SJSA1 (cell line): ENCODE data around the gene NHEJ1. TPM values are rescaled to one million over a fixed set of nuclear protein-coding genes. Genes with fewer than 3 reads are reported as not detected.
A peak's percentile ranks its signal among the peaks of the same experiment; 100 is the strongest.

Experiments
- DNase-seq, 2 experiments: peaks; one replicate each; pipeline ENCODE4 v3.0.0-alpha.2; 2015 to 2020; ENCODE audit warnings: low spot score in 2 of 2, low read depth in 1 of 2
- H3K27ac ChIP-seq: fragments of 250-450 bp; sonication (Bioruptor Pico); 2 replicates; pipeline ENCODE4 v1.5.1; 2020; ENCODE audit warnings: mild to moderate bottlenecking, moderate library complexity
- H3K27me3 ChIP-seq: fragments of 250-450 bp; sonication (Bioruptor Pico); replicated peaks from 2 replicates; pipeline ENCODE4 v1.5.1; 2020; ENCODE audit warnings: mild to moderate bottlenecking, moderate library complexity
- H3K36me3 ChIP-seq: fragments of 250-450 bp; sonication (Bioruptor Pico); 2 replicates; pipeline ENCODE4 v1.5.1; 2020; ENCODE audit warnings: mild to moderate bottlenecking
- H3K4me1 ChIP-seq: fragments of 250-450 bp; sonication (Bioruptor Pico); replicated peaks from 2 replicates; pipeline ENCODE4 v1.6.1; 2021; ENCODE audit warnings: mild to moderate bottlenecking
- H3K4me3 ChIP-seq: fragments of 250-450 bp; sonication (Bioruptor Pico); 2 replicates; pipeline ENCODE4 v1.5.1; 2020; ENCODE audit warnings: mild to moderate bottlenecking
- H3K9me3 ChIP-seq: fragments of 250-450 bp; sonication (Bioruptor Pico); replicated peaks from 2 replicates; pipeline ENCODE4 v1.5.1; 2020; ENCODE audit warnings: mild to moderate bottlenecking
- total RNA-seq: library from RNA; depleted of rRNA; stranded (reverse); fragments of >200 nt; shearing (Covaris generic); gene quantifications from 2 replicates; pipeline ENCODE4 v1.2.3, GENCODE V29; 2014

Gene NHEJ1
- total RNA-seq, 1 experiment from 2014 or later = 15.4 TPM

DNA sequence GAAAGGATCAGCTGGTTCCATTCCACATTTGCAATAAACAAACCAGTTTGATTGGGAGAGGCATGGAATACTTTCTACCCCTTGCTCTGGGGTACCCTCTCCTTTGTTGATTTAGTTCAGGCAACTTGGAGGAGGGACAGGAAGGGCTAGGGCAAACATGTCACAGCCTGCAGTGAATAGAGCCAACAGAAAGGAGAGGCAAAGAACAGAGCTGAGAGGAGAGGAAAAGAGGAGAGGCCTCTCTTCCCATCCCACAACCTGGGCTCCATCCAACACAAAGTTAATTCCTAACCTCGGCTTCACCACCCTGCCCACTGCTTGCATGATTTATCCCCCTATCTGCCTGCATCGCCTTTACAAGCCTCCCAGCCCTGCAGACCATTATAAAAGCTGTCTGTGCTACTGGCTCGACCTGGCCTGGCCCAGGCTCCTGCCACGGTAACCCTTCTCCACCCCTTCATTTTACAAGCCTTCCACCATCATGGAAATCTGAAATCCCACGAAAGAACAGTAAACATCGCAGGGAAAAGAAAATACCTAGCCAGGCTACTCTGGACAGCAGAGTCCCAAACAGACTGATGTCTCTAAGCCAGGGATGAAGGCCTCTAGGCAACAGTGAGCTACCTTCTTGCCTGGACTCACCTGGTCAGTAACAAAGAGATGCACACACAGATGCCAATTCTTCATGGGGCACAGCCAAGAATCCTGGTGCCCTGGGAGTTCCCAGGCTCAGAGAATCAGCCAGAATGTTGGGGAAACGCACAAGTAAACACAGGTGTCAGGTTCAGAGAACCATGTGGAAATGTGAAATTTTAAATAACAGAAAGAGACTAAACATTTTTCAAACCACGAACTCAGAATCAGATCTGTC, 43.6 kb downstream of the NHEJ1 start:
- H3K9me3 ChIP-seq = no peaks in the 10 kb centered on the region
- no peak overlapping the region for H3K27ac ChIP-seq
- no peaks in the 10 kb centered on the region for H3K27me3 ChIP-seq
- no peaks in the 10 kb centered on the region; the same call in 1 of the 2 replicates for H3K36me3 ChIP-seq
- H3K4me3 ChIP-seq = no peak overlapping the region
- DNase-seq = no peak
- no peaks in the 10 kb centered on the region for H3K4me1 ChIP-seq

GRCh38 chr2:219112651-219113338, 47.8 kb downstream of the NHEJ1 start:
- H3K9me3 ChIP-seq = no peaks in the 10 kb centered on the region
- no peak for DNase-seq
- H3K36me3 ChIP-seq = no peaks in the 10 kb centered on the region; the same call in 1 of the 2 replicates
- no peaks in the 10 kb centered on the region for H3K27me3 ChIP-seq
- no peaks in the 10 kb centered on the region for H3K4me1 ChIP-seq
- no peak overlapping the region for H3K4me3 ChIP-seq
- no peak overlapping the region for H3K27ac ChIP-seq

GRCh38 chr2:219112062-219112406, 48.6 kb downstream of the NHEJ1 start:
- Histone ChIP-seq H3K27me3 (no peaks in the 10 kb centered on the region), H3K9me3 (no peaks in the 10 kb centered on the region), H3K27ac (no peak overlapping the region), H3K36me3 (no peaks in the 10 kb centered on the region; the same call in 1 of the 2 replicates), H3K4me3 (no peak overlapping the region), H3K4me1 (no peaks in the 10 kb centered on the region)
- DNase-seq = no peak

DNA sequence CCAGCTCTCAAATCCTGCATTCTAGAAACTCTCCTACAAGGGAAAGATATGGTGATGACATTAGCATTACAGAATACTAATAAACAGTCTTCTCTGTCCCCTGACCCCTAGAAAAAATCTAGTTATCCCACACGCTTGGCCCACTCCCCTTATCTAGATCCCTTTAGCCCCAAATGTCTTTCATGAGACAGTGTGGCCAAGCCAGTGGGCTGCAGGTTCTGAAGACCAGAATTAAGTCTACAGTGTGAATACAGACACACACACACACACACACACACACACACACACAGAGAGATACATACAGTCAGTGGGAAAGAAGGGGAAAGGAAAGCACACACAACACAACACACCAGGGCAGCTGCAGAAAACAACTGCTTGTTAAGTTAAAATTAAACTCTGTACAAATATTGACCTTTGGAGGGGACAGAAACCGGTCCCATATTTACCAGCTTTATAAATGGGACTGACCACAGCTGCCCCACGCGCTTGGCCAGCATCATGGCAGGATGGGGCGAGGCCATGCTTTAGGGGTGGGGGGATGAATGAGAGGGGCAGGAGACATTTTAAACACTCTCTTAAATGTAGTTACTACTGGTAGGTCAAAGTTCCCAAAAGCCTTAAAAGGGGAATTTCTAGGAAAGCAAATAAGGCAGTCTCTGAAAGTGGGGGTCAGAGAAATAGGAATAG, 49.1 kb downstream of the NHEJ1 start:
- no peak overlapping the region for H3K4me3 ChIP-seq
- no peaks in the 10 kb centered on the region; the same call in 1 of the 2 replicates for H3K36me3 ChIP-seq
- H3K4me1 ChIP-seq = no peaks in the 10 kb centered on the region
- no peak overlapping the region for H3K27ac ChIP-seq
- no peaks in the 10 kb centered on the region for H3K27me3 ChIP-seq
- H3K9me3 ChIP-seq = no peaks in the 10 kb centered on the region
- no peak for DNase-seq

DNA sequence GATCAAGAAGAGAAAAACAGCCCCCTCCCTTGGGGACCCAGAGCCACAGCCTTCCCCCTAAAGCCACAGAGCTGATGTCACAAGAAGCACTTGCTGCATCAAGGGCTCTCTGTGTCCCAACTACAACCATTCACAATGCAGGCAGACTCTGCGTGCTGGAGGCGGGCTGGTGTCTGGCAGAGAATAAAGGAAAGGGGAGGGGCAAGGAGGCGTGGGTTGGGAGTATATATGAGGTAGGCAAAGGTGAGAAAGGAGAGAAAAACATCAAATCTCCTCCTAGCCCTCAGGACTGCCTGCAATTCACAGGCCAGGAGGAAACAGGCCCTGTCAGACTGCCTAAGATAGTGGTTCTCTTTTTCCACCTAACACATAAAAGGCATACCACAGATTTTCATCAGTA, 51.1 kb downstream of the NHEJ1 start:
- no peak overlapping the region for H3K4me3 ChIP-seq
- no peaks in the 10 kb centered on the region; the same call in 1 of the 2 replicates for H3K27me3 ChIP-seq
- no peak overlapping the region for H3K27ac ChIP-seq
- no peak for DNase-seq
- H3K36me3 ChIP-seq = no peaks in the 10 kb centered on the region; the same call in 1 of the 2 replicates
- no peaks in the 10 kb centered on the region for H3K9me3 ChIP-seq
- H3K4me1 ChIP-seq = no peaks in the 10 kb centered on the region

GRCh38 chr2:219107758-219108157, 52.9 kb downstream of the NHEJ1 start:
- Histone ChIP-seq H3K4me3 (no peak overlapping the region), H3K27ac (no peak overlapping the region), H3K27me3 (no peaks in the 10 kb centered on the region; the same call in 1 of the 2 replicates), H3K36me3 (no peaks in the 10 kb centered on the region; the same call in 1 of the 2 replicates), H3K9me3 (no peaks in the 10 kb centered on the region), H3K4me1 (no peaks in the 10 kb centered on the region)
- no peak for DNase-seq

- Histone ChIP-seq H3K4me3 (no peak overlapping the region), H3K4me1 (no peaks in the 10 kb centered on the region), H3K27ac (no peak overlapping the region), H3K9me3 (no peaks in the 10 kb centered on the region), H3K27me3 (no peaks in the 10 kb centered on the region; the same call in 1 of the 2 replicates), H3K36me3 (no peaks in the 10 kb centered on the region)
- DNase-seq = no peak
These were observed 54.4 kb downstream of the NHEJ1 start for GRCh38 chr2:219106251-219106650.

DNA sequence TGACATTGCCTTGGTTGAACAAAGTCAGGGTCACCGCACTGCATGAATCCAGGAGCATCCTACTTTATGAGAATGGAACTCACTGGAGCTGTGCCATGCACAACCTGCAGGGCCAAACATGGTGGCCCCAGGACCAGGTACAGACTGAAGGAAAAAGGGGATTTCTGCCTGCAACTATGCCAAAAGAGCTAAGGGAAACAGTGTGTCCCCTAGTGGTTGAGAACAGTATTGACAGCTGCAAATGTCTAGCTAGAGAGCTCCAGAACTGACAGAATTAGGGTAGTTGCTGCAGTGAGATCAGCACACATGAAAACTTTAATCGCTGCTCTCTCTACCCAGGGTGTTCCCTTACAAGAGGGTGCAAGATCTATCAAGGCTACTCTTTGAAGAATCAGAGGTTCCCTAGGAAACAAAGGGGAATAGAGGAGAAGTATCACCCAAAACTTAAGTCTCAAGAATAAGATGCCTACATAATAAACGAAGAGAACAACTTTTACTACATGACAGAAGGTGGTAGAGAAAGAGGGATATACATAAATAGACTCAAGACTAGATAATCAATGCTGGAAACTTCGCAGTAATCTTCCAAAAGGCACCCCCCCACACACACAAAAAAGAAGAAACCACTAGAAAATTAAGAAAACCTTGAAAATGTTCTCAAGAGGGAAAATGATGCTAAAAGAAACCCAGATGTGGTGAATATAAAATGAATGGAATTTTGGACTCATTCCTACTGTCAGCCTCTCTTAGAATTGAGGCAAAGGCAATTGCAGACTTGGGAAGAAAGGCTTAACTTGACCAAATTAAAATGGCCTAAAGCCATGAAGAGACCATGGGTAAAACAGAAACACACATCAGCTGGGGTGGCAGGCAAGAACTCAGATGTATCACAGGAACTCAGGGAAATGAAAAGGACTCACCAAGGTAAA, 56.2 kb downstream of the NHEJ1 start:
- Histone ChIP-seq H3K36me3 (no peaks in the 10 kb centered on the region), H3K4me3 (no peak overlapping the region), H3K9me3 (no peaks in the 10 kb centered on the region), H3K4me1 (no peaks in the 10 kb centered on the region), H3K27me3 (no peaks in the 10 kb centered on the region; the same call in 1 of the 2 replicates), H3K27ac (no peak overlapping the region)
- DNase-seq = peak in 1 of 2 experiments; percentile 22

GRCh38 chr2:219099329-219099728, 61.3 kb downstream of the NHEJ1 start:
- Histone ChIP-seq H3K4me3 (no peak overlapping the region), H3K27me3 (no peaks in the 10 kb centered on the region), H3K27ac (no peak overlapping the region), H3K4me1 (no peaks in the 10 kb centered on the region), H3K9me3 (no peaks in the 10 kb centered on the region), H3K36me3 (no peaks in the 10 kb centered on the region)
- no peak for DNase-seq

DNA sequence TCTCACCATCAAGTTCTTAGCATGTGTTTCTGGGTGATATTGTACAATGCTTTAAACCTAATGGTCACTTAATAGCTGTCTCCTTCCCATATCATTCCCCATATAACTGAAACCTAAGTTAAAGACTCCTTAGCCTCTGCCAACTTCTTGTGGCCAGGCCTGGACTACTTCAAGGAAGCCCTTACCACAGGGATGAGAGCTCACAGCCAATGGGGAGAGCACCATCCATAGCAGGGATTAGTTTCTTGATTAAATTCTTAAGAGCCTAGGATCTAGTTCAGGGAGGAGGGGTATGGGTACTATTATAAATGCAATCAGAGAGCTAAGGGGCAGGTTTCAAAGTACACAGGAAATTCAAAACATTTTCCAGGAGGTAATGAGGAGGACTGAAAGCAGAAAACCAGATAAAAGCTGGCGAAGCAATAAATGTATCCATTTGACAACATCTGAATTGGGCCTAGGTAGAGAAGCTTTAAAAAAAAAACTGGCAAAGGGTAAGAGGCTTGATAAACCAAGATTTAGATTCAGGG, 65.1 kb downstream of the NHEJ1 start:
- Histone ChIP-seq H3K4me3 (no peak overlapping the region), H3K27ac (no peak overlapping the region), H3K36me3 (no peaks in the 10 kb centered on the region), H3K4me1 (no peaks in the 10 kb centered on the region), H3K27me3 (no peaks in the 10 kb centered on the region), H3K9me3 (no peaks in the 10 kb centered on the region)
- no peak for DNase-seq

GRCh38 chr2:219094171-219094570, 66.4 kb downstream of the NHEJ1 start:
- Histone ChIP-seq H3K9me3 (no peaks in the 10 kb centered on the region), H3K4me1 (no peaks in the 10 kb centered on the region), H3K36me3 (no peaks in the 10 kb centered on the region), H3K4me3 (no peak overlapping the region), H3K27me3 (no peaks in the 10 kb centered on the region), H3K27ac (no peak overlapping the region)
- no peak for DNase-seq

DNA sequence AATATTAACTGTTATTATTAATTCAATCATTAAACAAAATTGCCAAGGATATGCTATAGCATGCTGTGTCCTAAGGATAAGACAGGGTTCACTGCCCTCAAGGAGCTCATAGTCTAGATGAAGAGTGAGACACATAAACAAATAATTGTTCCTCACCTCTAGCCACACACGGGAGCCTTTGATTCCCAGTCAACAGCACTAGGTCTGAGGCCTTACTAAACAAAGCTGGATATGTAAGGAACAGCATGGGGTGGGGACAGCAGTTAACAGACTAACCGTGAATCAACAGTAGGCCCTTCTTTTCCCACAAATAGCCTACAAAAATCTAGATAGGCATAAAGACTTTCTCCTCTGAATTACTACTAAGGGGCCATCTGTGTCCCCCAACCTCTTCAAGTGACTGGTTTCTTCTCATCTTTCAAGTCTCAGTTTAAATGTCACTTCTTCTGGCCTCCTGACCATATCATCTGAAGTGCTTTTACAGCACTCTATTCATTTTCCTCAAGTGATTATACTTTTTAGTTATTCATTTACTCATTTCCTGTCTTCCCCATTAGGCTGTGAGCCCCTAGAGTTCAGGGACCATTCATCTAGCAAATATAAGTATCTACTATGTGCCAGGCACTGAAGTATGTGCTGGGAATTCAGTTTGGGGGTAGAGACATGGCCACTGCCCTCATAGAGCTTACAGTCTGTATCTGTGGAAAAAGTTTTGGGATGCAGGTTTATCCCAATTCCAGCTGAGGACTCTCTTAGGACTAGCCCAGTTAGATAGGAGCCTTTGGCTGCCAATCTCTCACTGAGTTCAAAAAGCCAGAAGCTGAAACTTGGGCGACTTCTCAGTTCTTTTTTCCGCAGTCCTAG, 69.9 kb downstream of the NHEJ1 start:
- no peaks in the 10 kb centered on the region for H3K4me1 ChIP-seq
- no peaks in the 10 kb centered on the region for H3K36me3 ChIP-seq
- H3K27ac ChIP-seq = no peak overlapping the region

More for the DNA sequence above, 69.9 kb downstream of the NHEJ1 start:
- no peaks in the 10 kb centered on the region for H3K9me3 ChIP-seq
- no peaks in the 10 kb centered on the region for H3K27me3 ChIP-seq
- H3K4me3 ChIP-seq = no peak overlapping the region
- DNase-seq = no peak
